ENCODE measurements around the gene LRRN2.
"Not testable (repeated sequence)": the region's sequence is repeated elsewhere in the genome, so short reads cannot be mapped to it uniquely, and the experiment has no call there.

Gene LRRN2

GRCh38 chr1:204571128-204571527 is 114.4 kb downstream of the LRRN2 start:
- DNase-seq = no peak

GRCh38 chr1:204570021-204570420 is 115.5 kb downstream of the LRRN2 start:
- not testable (repeated sequence) for DNase-seq

- no peak for DNase-seq
Measured at GRCh38 chr1:204569478-204569877, 116.1 kb downstream of the LRRN2 start.

GRCh38 chr1:204568576-204569315 is 116.8 kb downstream of the LRRN2 start:
- no peak for DNase-seq

Measured in NK-92 treated with Interleukin-12 subunit alpha and Interleukin-12 subunit beta, amount 100 ng/mL, for 24 hours (cell line).